ENCODE data around the gene DPF1.

DNA sequence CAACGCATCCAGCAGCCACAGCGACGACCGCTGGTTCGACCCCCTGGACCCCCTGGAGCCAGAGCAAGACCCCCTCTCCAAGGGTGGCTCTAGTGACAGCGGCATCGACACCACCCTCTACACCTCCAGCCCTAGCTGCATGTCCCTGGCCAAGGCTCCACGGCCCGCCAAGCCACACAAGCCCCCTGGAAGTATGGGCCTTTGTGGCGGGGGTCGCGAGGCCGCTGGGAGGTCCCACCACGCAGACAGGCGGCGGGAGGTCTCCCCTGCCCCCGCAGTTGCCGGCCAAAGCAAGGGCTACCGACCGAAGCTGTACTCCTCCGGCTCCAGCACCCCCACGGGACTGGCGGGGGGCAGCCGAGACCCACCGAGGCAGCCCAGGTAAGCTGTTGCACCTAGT, 59.5 kb downstream of the DPF1 start:
- TF ChIP-seq, protein P1, sequence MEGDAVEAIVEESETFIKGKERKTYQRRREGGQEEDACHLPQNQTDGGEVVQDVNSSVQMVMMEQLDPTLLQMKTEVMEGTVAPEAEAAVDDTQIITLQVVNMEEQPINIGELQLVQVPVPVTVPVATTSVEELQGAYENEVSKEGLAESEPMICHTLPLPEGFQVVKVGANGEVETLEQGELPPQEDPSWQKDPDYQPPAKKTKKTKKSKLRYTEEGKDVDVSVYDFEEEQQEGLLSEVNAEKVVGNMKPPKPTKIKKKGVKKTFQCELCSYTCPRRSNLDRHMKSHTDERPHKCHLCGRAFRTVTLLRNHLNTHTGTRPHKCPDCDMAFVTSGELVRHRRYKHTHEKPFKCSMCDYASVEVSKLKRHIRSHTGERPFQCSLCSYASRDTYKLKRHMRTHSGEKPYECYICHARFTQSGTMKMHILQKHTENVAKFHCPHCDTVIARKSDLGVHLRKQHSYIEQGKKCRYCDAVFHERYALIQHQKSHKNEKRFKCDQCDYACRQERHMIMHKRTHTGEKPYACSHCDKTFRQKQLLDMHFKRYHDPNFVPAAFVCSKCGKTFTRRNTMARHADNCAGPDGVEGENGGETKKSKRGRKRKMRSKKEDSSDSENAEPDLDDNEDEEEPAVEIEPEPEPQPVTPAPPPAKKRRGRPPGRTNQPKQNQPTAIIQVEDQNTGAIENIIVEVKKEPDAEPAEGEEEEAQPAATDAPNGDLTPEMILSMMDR (IDR thresholded peaks at IDR 0.05 in 2 of 3, conservative IDR thresholded peaks at IDR 0.05 in 1 of 3; ENCODE audit: control insufficient read depth in 2 of 3, extremely low read depth in 1 of 3, insufficient read depth in 1 of 3, low read depth in 3 of 3, low read length in 3 of 3): no peak
- TF ChIP-seq HDAC6 (IDR thresholded peaks at IDR 0.05; ENCODE audit: unreplicated experiment) (no peak), TCF12 (IDR thresholded peaks at IDR 0.05; ENCODE audit: low read depth, low read length) (no peak), NFXL1 (IDR thresholded peaks at IDR 0.05; ENCODE audit: borderline replicate concordance) (no peak), NR2C1 (IDR thresholded peaks at IDR 0.05) (no peak)
